ENCODE measurements around the gene GMDS. TPM values are rescaled to one million over a fixed set of nuclear protein-coding genes. Genes with fewer than 3 reads are reported as not detected.

Gene GMDS
- total and polyA plus RNA-seq, 2 of the 8 experiments (the other 6 are each of a cell fraction or from before 2014, with no cell fraction given), result 16.8 to 50.0 TPM

DNA sequence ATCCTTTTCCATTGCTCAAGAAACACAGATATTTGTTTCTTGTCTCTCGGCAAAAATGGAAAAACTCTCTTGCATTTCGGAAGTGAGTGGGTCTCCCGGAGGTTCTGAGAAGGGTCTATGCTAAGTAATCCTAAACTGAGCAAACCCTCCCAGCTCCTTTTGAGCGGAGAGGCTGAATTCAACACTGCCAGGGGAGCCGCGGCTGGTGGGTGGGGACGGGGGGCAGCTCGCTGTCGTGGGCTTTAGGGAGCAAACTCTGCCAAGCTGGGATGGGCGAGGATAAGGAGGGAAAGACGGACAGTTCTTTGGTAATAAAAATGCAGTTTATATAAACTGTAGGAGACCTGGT, 424.3 kb downstream of the GMDS start (continued):
- TF ChIP-seq, protein P1, sequence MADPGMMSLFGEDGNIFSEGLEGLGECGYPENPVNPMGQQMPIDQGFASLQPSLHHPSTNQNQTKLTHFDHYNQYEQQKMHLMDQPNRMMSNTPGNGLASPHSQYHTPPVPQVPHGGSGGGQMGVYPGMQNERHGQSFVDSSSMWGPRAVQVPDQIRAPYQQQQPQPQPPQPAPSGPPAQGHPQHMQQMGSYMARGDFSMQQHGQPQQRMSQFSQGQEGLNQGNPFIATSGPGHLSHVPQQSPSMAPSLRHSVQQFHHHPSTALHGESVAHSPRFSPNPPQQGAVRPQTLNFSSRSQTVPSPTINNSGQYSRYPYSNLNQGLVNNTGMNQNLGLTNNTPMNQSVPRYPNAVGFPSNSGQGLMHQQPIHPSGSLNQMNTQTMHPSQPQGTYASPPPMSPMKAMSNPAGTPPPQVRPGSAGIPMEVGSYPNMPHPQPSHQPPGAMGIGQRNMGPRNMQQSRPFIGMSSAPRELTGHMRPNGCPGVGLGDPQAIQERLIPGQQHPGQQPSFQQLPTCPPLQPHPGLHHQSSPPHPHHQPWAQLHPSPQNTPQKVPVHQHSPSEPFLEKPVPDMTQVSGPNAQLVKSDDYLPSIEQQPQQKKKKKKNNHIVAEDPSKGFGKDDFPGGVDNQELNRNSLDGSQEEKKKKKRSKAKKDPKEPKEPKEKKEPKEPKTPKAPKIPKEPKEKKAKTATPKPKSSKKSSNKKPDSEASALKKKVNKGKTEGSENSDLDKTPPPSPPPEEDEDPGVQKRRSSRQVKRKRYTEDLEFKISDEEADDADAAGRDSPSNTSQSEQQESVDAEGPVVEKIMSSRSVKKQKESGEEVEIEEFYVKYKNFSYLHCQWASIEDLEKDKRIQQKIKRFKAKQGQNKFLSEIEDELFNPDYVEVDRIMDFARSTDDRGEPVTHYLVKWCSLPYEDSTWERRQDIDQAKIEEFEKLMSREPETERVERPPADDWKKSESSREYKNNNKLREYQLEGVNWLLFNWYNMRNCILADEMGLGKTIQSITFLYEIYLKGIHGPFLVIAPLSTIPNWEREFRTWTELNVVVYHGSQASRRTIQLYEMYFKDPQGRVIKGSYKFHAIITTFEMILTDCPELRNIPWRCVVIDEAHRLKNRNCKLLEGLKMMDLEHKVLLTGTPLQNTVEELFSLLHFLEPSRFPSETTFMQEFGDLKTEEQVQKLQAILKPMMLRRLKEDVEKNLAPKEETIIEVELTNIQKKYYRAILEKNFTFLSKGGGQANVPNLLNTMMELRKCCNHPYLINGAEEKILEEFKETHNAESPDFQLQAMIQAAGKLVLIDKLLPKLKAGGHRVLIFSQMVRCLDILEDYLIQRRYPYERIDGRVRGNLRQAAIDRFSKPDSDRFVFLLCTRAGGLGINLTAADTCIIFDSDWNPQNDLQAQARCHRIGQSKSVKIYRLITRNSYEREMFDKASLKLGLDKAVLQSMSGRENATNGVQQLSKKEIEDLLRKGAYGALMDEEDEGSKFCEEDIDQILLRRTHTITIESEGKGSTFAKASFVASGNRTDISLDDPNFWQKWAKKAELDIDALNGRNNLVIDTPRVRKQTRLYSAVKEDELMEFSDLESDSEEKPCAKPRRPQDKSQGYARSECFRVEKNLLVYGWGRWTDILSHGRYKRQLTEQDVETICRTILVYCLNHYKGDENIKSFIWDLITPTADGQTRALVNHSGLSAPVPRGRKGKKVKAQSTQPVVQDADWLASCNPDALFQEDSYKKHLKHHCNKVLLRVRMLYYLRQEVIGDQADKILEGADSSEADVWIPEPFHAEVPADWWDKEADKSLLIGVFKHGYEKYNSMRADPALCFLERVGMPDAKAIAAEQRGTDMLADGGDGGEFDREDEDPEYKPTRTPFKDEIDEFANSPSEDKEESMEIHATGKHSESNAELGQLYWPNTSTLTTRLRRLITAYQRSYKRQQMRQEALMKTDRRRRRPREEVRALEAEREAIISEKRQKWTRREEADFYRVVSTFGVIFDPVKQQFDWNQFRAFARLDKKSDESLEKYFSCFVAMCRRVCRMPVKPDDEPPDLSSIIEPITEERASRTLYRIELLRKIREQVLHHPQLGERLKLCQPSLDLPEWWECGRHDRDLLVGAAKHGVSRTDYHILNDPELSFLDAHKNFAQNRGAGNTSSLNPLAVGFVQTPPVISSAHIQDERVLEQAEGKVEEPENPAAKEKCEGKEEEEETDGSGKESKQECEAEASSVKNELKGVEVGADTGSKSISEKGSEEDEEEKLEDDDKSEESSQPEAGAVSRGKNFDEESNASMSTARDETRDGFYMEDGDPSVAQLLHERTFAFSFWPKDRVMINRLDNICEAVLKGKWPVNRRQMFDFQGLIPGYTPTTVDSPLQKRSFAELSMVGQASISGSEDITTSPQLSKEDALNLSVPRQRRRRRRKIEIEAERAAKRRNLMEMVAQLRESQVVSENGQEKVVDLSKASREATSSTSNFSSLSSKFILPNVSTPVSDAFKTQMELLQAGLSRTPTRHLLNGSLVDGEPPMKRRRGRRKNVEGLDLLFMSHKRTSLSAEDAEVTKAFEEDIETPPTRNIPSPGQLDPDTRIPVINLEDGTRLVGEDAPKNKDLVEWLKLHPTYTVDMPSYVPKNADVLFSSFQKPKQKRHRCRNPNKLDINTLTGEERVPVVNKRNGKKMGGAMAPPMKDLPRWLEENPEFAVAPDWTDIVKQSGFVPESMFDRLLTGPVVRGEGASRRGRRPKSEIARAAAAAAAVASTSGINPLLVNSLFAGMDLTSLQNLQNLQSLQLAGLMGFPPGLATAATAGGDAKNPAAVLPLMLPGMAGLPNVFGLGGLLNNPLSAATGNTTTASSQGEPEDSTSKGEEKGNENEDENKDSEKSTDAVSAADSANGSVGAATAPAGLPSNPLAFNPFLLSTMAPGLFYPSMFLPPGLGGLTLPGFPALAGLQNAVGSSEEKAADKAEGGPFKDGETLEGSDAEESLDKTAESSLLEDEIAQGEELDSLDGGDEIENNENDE (IDR thresholded peaks at IDR 0.05; ENCODE audit: insufficient replicate concordance, low read length), result no peak
- TF ChIP-seq, protein P2, sequence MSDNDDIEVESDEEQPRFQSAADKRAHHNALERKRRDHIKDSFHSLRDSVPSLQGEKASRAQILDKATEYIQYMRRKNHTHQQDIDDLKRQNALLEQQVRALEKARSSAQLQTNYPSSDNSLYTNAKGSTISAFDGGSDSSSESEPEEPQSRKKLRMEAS (IDR thresholded peaks at IDR 0.05), result no peak
- TF ChIP-seq NRF1 (IDR thresholded peaks at IDR 0.05; ENCODE audit: low read depth, low read length) (no peak), CTBP2 (IDR thresholded peaks at IDR 0.05; ENCODE audit: borderline replicate concordance, insufficient read depth, insufficient read length, low read length) (no peak), EGR1 (IDR thresholded peaks at IDR 0.05; ENCODE audit: borderline replicate concordance, low read depth, low read length) (no peak), CREB1 (IDR thresholded peaks at IDR 0.05) (no peak), RFX5 (IDR thresholded peaks at IDR 0.05; ENCODE audit: borderline replicate concordance, low read depth, low read length) (no peak), BRCA1 (IDR thresholded peaks at IDR 0.05; ENCODE audit: low read depth, low read length) (no peak), USF2 (IDR thresholded peaks at IDR 0.05; ENCODE audit: low read length) (no peak)
- TF ChIP-seq, protein P3, sequence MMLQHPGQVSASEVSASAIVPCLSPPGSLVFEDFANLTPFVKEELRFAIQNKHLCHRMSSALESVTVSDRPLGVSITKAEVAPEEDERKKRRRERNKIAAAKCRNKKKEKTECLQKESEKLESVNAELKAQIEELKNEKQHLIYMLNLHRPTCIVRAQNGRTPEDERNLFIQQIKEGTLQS (IDR thresholded peaks at IDR 0.05; ENCODE audit: insufficient read depth, low read depth, low read length), result no peak
